Measurements from ENCODE around the gene DOCK4.

GRCh38 chr7:112174192-112174591 lies 32.0 kb downstream of the DOCK4 start:
- TF ChIP-seq EP300 (IDR thresholded peaks at IDR 0.05; ENCODE audit: low read depth) (no peak), CTCF (IDR thresholded peaks at IDR 0.05) (no peak)
